Activated CD8-positive, alpha-beta memory T cell treated with anti-CD3 and anti-CD28 coated beads, Interleukin-2, amount 50 U/mL, for 24 hours (primary cell): ENCODE results near the gene CORO1C.

Source experiments
- DNase-seq: peaks from one replicate; pipeline ENCODE4 v3.0.0-alpha.2; 2020; ENCODE audit errors: extremely low read depth

The CORO1C gene

GRCh38 chr12:108599948-108600701 lies 131.2 kb downstream of the CORO1C start:
- no peak for DNase-seq

DNA sequence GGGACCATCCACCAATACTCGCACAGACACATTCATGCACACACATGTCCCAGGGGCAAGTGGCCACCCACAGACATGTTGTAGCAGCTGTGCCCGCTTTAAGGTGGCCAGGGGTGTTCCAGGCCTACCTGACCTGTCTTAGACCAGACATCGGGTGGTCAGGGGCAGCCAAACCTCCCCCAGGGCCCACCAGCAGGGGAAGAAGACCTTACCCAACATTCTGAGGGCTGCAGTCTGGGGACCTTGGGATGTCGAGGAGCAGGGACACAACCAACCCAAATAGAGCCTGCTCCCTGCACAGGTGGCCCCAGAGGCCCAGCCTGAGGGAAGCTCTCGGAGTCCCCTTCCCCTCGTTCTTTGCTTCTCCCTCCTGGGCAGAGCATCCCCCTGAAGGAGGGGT lies 131.8 kb downstream of the CORO1C start:
- DNase-seq, result no peak

DNA sequence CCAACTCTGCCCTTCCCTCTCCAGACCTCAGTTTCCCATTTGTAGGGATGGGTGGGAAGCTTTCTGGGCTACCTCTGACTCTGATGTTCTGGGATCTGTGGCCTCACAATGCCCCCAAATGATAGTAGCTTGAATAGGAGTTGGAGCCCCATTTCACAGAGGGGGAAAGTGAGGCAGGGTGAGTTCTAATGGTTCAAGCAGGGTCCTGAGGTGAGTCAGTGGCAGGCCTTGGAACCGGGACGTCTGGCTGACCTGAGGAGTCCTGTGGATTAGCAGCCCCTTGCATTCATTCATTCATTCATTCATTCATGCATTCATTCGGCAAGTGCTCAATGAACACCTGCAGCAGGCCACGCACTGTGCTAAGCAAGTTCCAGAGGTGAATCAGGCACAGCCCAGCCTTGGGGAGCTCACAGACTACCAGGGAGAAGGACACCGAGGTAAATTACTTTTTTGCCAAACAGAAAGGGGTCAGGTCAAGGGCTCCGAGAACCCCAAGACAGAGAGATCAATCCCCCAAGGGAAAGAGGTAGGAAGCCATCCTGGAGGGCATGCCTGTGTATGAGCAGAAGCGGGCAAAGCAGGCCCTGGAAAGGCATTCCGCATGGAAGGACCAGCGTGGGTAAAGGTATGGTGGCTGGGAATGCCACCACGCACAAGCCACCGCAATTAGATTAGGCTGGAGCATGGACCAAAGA lies 132.6 kb downstream of the CORO1C start:
- no peak for DNase-seq

DNA sequence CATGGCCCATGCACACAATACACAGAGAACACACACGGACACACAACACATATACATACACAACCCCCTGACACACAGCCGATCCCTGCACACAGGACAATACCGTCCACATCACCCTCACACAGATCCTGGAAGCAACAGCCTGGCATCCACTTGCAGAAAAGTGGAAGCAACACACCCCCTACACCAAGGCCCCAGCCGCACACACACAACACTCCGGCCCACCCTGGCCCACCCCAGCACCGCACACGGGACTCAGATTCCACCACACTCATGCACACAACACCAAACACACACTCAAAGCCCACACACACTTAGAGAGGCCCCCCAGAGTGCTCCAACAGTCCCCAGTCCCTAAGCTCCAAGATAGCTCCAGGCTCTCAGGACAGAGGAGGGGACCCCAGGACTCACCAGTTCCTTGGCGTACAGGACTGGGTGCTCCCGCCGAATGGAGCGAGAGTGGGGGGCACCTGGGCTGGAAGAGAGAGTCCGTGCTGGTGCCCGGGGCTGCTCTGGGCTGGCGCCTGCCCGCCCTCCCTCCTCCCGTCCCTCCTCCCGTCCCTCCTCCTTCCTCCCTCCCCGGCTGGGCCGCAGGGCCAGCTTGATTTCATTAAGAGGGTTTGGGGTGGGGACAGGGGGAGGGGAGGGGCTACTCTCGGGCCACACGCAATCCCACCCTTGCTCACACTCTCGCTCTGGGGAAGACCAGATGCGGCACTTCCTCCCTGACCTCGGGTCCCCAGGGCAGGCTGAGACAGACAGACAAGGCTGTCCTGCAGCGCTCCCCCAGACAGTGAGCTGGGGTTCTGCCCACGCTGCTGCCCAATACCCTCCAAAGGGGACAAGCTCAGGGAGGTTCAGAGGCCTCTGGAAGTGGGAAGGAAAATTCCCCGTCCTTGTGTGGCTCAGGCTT lies 133.5 kb downstream of the CORO1C start, which contains the start of gene TMEM119:
Gene TMEM119, minus strand, starts transcription at position 526 of the 913 bp plus-strand sequence. CDS start 5,701 bp downstream, outside the sequence.
- DNase-seq, result no peak

DNA sequence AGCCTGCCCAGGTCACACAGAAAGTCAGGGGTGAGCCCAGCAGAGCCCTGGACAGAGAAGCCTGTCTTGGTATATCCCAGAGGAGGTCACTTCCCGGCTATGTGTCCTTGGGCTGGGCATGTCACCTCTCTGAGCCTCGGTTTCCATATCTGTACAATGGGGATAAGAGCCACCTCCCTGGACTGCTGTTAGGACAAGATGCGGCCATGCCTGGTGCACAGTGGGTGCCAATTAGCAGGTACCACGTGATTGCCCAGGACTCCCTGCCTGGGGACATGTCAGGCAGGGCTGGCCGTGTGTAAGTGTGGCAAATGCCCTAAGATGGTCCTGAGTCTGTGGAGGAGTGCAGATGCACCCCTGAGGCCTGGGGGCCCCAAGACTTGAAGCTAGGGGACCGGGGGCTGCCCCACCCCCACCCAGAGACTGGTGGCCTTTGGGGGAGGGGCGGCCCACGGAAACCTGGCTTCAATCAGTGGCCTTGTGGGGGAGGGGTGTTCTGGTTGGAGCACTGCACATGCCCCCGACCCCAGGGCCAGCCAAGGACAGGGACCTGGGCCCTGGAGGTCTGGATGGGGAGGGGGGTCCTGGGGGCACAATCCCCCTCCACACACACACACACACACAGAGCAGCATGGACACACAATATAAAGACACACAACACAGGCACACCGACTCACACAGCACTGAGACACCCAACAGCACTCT lies 134.3 kb downstream of the CORO1C start:
- DNase-seq, result no peak

DNA sequence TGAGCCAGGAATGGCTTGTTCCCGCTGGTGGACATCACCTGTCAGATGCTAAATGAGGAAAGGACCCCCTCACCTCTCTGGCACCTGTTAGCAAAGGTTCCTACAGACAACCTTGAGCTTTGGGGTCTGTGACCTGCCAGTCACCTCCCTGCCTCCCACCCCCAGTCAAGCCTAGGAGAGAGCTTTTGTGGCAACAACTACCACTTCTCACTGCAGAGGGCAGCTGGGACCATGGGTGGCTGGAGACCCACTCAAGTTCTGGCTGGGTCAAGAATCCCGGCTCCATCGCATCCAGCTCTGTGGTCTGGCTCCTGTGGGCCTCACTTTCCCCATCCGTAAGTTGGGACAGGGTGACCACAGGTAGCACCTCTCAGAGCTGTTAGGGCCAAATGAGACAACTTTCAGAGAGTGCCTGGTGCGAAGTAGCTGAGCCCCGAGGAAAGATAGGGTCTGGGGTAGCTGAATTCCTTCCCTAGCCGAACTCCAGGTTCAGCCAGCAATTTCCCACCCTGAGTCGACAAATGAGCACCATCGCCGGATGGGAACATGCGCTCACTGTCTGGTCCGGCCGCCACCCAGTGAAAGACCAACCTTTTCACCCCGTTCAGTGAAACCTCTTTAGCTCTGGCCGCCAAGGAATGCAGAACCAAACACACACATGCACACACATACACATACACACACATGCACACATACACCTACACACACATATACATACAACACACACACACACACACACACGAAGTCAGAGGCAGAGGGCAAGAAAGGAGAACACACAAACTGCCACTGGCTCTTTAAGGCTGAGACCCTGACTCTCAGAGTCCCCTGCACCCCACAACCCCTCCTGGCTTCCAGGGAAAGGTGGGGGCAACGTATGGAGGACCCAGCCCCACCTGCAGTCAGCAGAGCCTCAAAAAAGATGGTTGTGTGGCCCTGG lies 135.3 kb downstream of the CORO1C start:
- no peak for DNase-seq
